IMR-90 (cell line): Measurements from ENCODE around the gene EML3.

Experiments
- CEBPB ChIP-seq: IDR thresholded peaks from 2 replicates; pipeline ENCODE4 v1.6.1; 2012; ENCODE audit warnings: low read depth, low read length, improper control_type of control experiment
- CTCF ChIP-seq: conservative IDR thresholded peaks from 2 replicates; pipeline ENCODE4 v1.5.1; 2012; ENCODE audit warnings: mild to moderate bottlenecking, low read depth, low read length, improper control_type of control experiment

- TF ChIP-seq CTCF: no peak
- peak; percentile 19; the same call in 1 of the 2 replicates for TF ChIP-seq CEBPB
These were observed 21.0 kb downstream of the EML3 start, which contains the start of gene TUT1 for GRCh38 chr11:62591448-62592145.
